Activated naive CD4-positive, alpha-beta T cell treated with anti-CD3 and anti-CD28 coated beads for 36 hours (primary cell): ENCODE results near the gene RPS6KB1. TPM values are rescaled to one million over a fixed set of nuclear protein-coding genes. Genes with fewer than 3 reads are reported as not detected.
"Not testable (repeated sequence)": the region's sequence is repeated elsewhere in the genome, so short reads cannot be mapped to it uniquely, and the experiment has no call there.

Experiments used
- CTCF ChIA-PET: fragments of 350-600 bp; sonication (Branson Sonifier 250); formaldehyde crosslinking; loops from one replicate; lab custom pipeline; 2021; ENCODE audit warnings: antibody characterized with exemption; lab: Charles Lee
- DNase-seq: peaks from one replicate; pipeline ENCODE4 v3.0.0-alpha.2; 2020
- H3K27ac Mint-ChIP-seq: one replicate; pipeline ENCODE4 v1.8.0; 2021; ENCODE audit warnings: mild to moderate bottlenecking, mixed read lengths
- H3K27me3 Mint-ChIP-seq: one replicate; pipeline ENCODE4 v1.8.0; 2021; ENCODE audit warnings: low read depth, mixed read lengths
- H3K36me3 Mint-ChIP-seq: one replicate; pipeline ENCODE4 v1.8.0; 2021; ENCODE audit warnings: low read depth, mixed read lengths
- H3K4me1 Mint-ChIP-seq: one replicate; pipeline ENCODE4 v1.8.0; 2021; ENCODE audit warnings: low read depth, mixed read lengths
- H3K4me3 Mint-ChIP-seq: one replicate; pipeline ENCODE4 v1.8.0; 2021; ENCODE audit warnings: mild to moderate bottlenecking, moderate library complexity, mixed read lengths
- H3K9me3 Mint-ChIP-seq: one replicate; pipeline ENCODE4 v1.8.0; 2021; ENCODE audit warnings: mixed read lengths
- intact Hi-C: fragments of 100-400 bp; cut with micrococcal nuclease; formaldehyde crosslinking; loops from one replicate; pipeline ENCODE4 v1.15.1; 2023
- total RNA-seq, 2 experiments: library from RNA; stranded (reverse); gene quantifications; one replicate each; pipeline ENCODE4 v1.2.3, GENCODE V29; 2021

Gene RPS6KB1
- total RNA-seq, 2 experiments from 2014 or later: 42.1 to 48.5 TPM

GRCh38 chr17:59901604-59902003 lies 8.7 kb downstream of the RPS6KB1 start:
- H3K4me1 Mint-ChIP-seq: peaks cover 42% of the 10 kb centered on the region
- H3K36me3 Mint-ChIP-seq: peaks cover 11% of the 10 kb centered on the region
- no peak overlapping the region for H3K4me3 Mint-ChIP-seq
- H3K27me3 Mint-ChIP-seq: no peaks in the 10 kb centered on the region
- no peaks in the 10 kb centered on the region for H3K9me3 Mint-ChIP-seq
- CTCF ChIA-PET: no interaction called here
- intact Hi-C loops: no loop called here
- DNase-seq: no peak
- H3K27ac Mint-ChIP-seq: no peak overlapping the region

GRCh38 chr17:59903455-59903854 lies 10.5 kb downstream of the RPS6KB1 start:
- Mint-ChIP-seq H3K27me3 (no peaks in the 10 kb centered on the region), H3K4me3 (no peak overlapping the region), H3K9me3 (no peaks in the 10 kb centered on the region), H3K27ac (peak overlapping the region; percentile 53), H3K36me3 (peaks cover 10% of the 10 kb centered on the region), H3K4me1 (peaks cover 35% of the 10 kb centered on the region)
- intact Hi-C loops: no loop called here
- CTCF ChIA-PET: interaction anchor here (0.7 kb wide), 1 partner anchor 21 kb away, joined by 4 read pairs; no protein-coding TSS in a partner anchor
- DNase-seq: no peak

- no peak overlapping the region for H3K27ac Mint-ChIP-seq
- H3K36me3 Mint-ChIP-seq: peaks cover 12% of the 10 kb centered on the region
- no peaks in the 10 kb centered on the region for H3K27me3 Mint-ChIP-seq
- peaks cover 24% of the 10 kb centered on the region for H3K4me1 Mint-ChIP-seq
- H3K4me3 Mint-ChIP-seq: no peak overlapping the region
- DNase-seq: no peak
- CTCF ChIA-PET: interaction anchor here (0.6 kb wide), 1 partner anchor 667 kb away, joined by 3 read pairs; no protein-coding TSS in a partner anchor
- intact Hi-C loops: no loop called here
- H3K9me3 Mint-ChIP-seq: no peaks in the 10 kb centered on the region
Measured at GRCh38 chr17:59907467-59907866, 14.5 kb downstream of the RPS6KB1 start.

GRCh38 chr17:59914274-59914854 lies 21.4 kb downstream of the RPS6KB1 start:
- H3K36me3 Mint-ChIP-seq: peaks cover 26% of the 10 kb centered on the region
- intact Hi-C loops: loop anchor here (1.0 to 5.0 kb wide), 3 partner anchors 123 to 393 kb away; no protein-coding TSS in a partner anchor
- CTCF ChIA-PET: interaction anchor here (0.6 to 2.0 kb wide), 17 partner anchors 9 to 1915 kb away, joined by 3 to 11 read pairs (median 4); partner anchors contain the start of genes RNFT1, RPS6KB1 and TUBD1
- no peaks in the 10 kb centered on the region for H3K27me3 Mint-ChIP-seq
- H3K9me3 Mint-ChIP-seq: no peaks in the 10 kb centered on the region
- peak; percentile 32 for DNase-seq
- H3K4me1 Mint-ChIP-seq: peaks cover 2% of the 10 kb centered on the region
- no peak overlapping the region for H3K4me3 Mint-ChIP-seq
- no peak overlapping the region for H3K27ac Mint-ChIP-seq

- intact Hi-C loops: no loop called here
- CTCF ChIA-PET: no interaction called here
- no peaks in the 10 kb centered on the region for H3K27me3 Mint-ChIP-seq
- no peak for DNase-seq
- H3K4me3 Mint-ChIP-seq: no peak overlapping the region
- no peaks in the 10 kb centered on the region for H3K9me3 Mint-ChIP-seq
- H3K4me1 Mint-ChIP-seq: peaks cover 2% of the 10 kb centered on the region
- no peak overlapping the region for H3K27ac Mint-ChIP-seq
- peaks cover 29% of the 10 kb centered on the region for H3K36me3 Mint-ChIP-seq
Measured at GRCh38 chr17:59916446-59916845, 23.5 kb downstream of the RPS6KB1 start.

GRCh38 chr17:59920637-59921036 lies 27.7 kb downstream of the RPS6KB1 start:
- H3K4me1 Mint-ChIP-seq, H3K27ac Mint-ChIP-seq, H3K9me3 Mint-ChIP-seq, DNase-seq, intact Hi-C loops, CTCF ChIA-PET, H3K27me3 Mint-ChIP-seq, H3K4me3 Mint-ChIP-seq: not testable (repeated sequence)
- peaks cover 22% of the 10 kb centered on the region for H3K36me3 Mint-ChIP-seq

GRCh38 chr17:59930121-59930520 lies 37.2 kb downstream of the RPS6KB1 start:
- peaks cover 24% of the 10 kb centered on the region for H3K36me3 Mint-ChIP-seq
- H3K27me3 Mint-ChIP-seq, intact Hi-C loops, CTCF ChIA-PET, H3K27ac Mint-ChIP-seq, H3K9me3 Mint-ChIP-seq, H3K4me3 Mint-ChIP-seq, DNase-seq, H3K4me1 Mint-ChIP-seq: not testable (repeated sequence)

- H3K9me3 Mint-ChIP-seq, intact Hi-C loops, H3K4me3 Mint-ChIP-seq, H3K4me1 Mint-ChIP-seq, H3K27ac Mint-ChIP-seq, H3K27me3 Mint-ChIP-seq, DNase-seq: not testable (repeated sequence)
- CTCF ChIA-PET: interaction anchor here (0.6 kb wide), 1 partner anchor 16 kb away, joined by 3 read pairs; no protein-coding TSS in a partner anchor
- H3K36me3 Mint-ChIP-seq: peaks cover 28% of the 10 kb centered on the region
Measured at GRCh38 chr17:59930768-59931167, 37.8 kb downstream of the RPS6KB1 start.

- H3K27me3 Mint-ChIP-seq, H3K9me3 Mint-ChIP-seq, DNase-seq, CTCF ChIA-PET, H3K4me1 Mint-ChIP-seq, intact Hi-C loops, H3K4me3 Mint-ChIP-seq: not testable (repeated sequence)
- peaks cover 37% of the 10 kb centered on the region for H3K36me3 Mint-ChIP-seq
- H3K27ac Mint-ChIP-seq: peak overlapping the region; percentile 39
Measured at GRCh38 chr17:59933317-59933716, 40.4 kb downstream of the RPS6KB1 start.

- not testable (repeated sequence) for H3K9me3 Mint-ChIP-seq, H3K27me3 Mint-ChIP-seq, H3K4me3 Mint-ChIP-seq
- DNase-seq: peak; percentile 62
- CTCF ChIA-PET: interaction anchor here (0.7 kb wide), 1 partner anchor 79 kb away, joined by 3 read pairs; no protein-coding TSS in a partner anchor
- peaks cover 47% of the 10 kb centered on the region for H3K36me3 Mint-ChIP-seq
- H3K4me1 Mint-ChIP-seq: peaks cover 55% of the 10 kb centered on the region
- intact Hi-C loops: loop anchor here (1.0 to 2.0 kb wide), 6 partner anchors 24 to 321 kb away; partner anchors contain the start of genes CLTC, RNFT1 and TUBD1
- peak overlapping the region; percentile 98 for H3K27ac Mint-ChIP-seq
Measured at GRCh38 chr17:59940697-59941096, 47.8 kb downstream of the RPS6KB1 start.

- Mint-ChIP-seq H3K36me3 (peaks cover 49% of the 10 kb centered on the region), H3K4me3 (peak overlapping the region; percentile 39), H3K9me3 (no peaks in the 10 kb centered on the region), H3K27ac (peak overlapping the region; percentile 98), H3K27me3 (no peaks in the 10 kb centered on the region), H3K4me1 (peaks cover 59% of the 10 kb centered on the region)
- intact Hi-C loops: loop anchor here (1.0 to 2.0 kb wide), 5 partner anchors 23 to 322 kb away; partner anchors contain the start of genes CLTC, RNFT1 and TUBD1
- DNase-seq: peak; percentile 38
- CTCF ChIA-PET: interaction anchor here (0.7 kb wide), 1 partner anchor 80 kb away, joined by 3 read pairs; no protein-coding TSS in a partner anchor
Measured at GRCh38 chr17:59941131-59941530, 48.2 kb downstream of the RPS6KB1 start.

- peaks cover 48% of the 10 kb centered on the region for H3K4me1 Mint-ChIP-seq
- intact Hi-C loops: not testable (repeated sequence)
Measured at GRCh38 chr17:59946433-59946832, 53.5 kb downstream of the RPS6KB1 start.

GRCh38 chr17:59947310-59947709 lies 54.4 kb downstream of the RPS6KB1 start:
- CTCF ChIA-PET: interaction anchor here (0.6 kb wide), 1 partner anchor 20 kb away, joined by 4 read pairs; no protein-coding TSS in a partner anchor
- peaks cover 38% of the 10 kb centered on the region for H3K36me3 Mint-ChIP-seq
- H3K27me3 Mint-ChIP-seq, H3K4me3 Mint-ChIP-seq, H3K9me3 Mint-ChIP-seq, intact Hi-C loops: not testable (repeated sequence)
- peaks cover 39% of the 10 kb centered on the region for H3K4me1 Mint-ChIP-seq
- peak overlapping the region; percentile 84 for H3K27ac Mint-ChIP-seq
- DNase-seq: peak; percentile 60

More at GRCh38 chr17:59946433-59946832, 53.5 kb downstream of the RPS6KB1 start:
- H3K4me3 Mint-ChIP-seq, DNase-seq, H3K27me3 Mint-ChIP-seq, H3K9me3 Mint-ChIP-seq, CTCF ChIA-PET: not testable (repeated sequence)
- H3K27ac Mint-ChIP-seq: peak overlapping the region; percentile 67
- peaks cover 41% of the 10 kb centered on the region for H3K36me3 Mint-ChIP-seq
